Measurements from ENCODE around the gene CDPF1.

GRCh38 chr22:46224898-46225290, 25.2 kb downstream of the CDPF1 start:
- TF ChIP-seq, protein P1, sequence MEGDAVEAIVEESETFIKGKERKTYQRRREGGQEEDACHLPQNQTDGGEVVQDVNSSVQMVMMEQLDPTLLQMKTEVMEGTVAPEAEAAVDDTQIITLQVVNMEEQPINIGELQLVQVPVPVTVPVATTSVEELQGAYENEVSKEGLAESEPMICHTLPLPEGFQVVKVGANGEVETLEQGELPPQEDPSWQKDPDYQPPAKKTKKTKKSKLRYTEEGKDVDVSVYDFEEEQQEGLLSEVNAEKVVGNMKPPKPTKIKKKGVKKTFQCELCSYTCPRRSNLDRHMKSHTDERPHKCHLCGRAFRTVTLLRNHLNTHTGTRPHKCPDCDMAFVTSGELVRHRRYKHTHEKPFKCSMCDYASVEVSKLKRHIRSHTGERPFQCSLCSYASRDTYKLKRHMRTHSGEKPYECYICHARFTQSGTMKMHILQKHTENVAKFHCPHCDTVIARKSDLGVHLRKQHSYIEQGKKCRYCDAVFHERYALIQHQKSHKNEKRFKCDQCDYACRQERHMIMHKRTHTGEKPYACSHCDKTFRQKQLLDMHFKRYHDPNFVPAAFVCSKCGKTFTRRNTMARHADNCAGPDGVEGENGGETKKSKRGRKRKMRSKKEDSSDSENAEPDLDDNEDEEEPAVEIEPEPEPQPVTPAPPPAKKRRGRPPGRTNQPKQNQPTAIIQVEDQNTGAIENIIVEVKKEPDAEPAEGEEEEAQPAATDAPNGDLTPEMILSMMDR (IDR thresholded peaks at IDR 0.05), result no peak
- TF ChIP-seq POLR2A (IDR thresholded peaks at IDR 0.05), result no peak
